CD14-positive monocyte (primary cell): ENCODE results near the gene NFATC2IP. TPM values are rescaled to one million over a fixed set of nuclear protein-coding genes. Genes with fewer than 3 reads are reported as not detected.
A peak's percentile ranks its signal among the peaks of the same experiment; 100 is the strongest.
"Not testable (repeated sequence)": the region's sequence is repeated elsewhere in the genome, so short reads cannot be mapped to it uniquely, and the experiment has no call there.

Experiments used
- DNase-seq, 3 donors: peaks; one replicate each; pipeline ENCODE4 v3.0.0-alpha.2; 2011 to 2022
- H2AFZ ChIP-seq: 2 replicates; pipeline ENCODE4 v1.6.0; 2012; ENCODE audit warnings: mild to moderate bottlenecking, low read depth, low read length, inconsistent platforms; ENCODE audit not compliant: insufficient read depth, poor library complexity, severe bottlenecking
- H3K27ac ChIP-seq, 2 donors: 1 replicate in 1 of 2; 2 replicates in 1 of 2; pipeline ENCODE4 v1.5.1; 2012 to 2013; ENCODE audit warnings: low read length in 2 of 2, control low read depth in 1 of 2, inconsistent platforms in 1 of 2, low read depth in 1 of 2, mild to moderate bottlenecking in 1 of 2
- H3K27me3 ChIP-seq, 2 donors: one replicate each; pipeline versions ENCODE4 v1.6.0 to v1.6.1; 2011 to 2013; ENCODE audit warnings: low read length in 2 of 2; ENCODE audit not compliant: control insufficient read depth in 2 of 2, insufficient read depth in 2 of 2
- H3K36me3 ChIP-seq, 2 donors: replicated peaks in 1 of 2; 1 replicate in 1 of 2; 2 replicates in 1 of 2; pipeline versions ENCODE4 v1.5.1 to v1.6.1; 2012 to 2013; ENCODE audit warnings: low read length in 2 of 2, control low read depth in 1 of 2, inconsistent platforms in 1 of 2, mild to moderate bottlenecking in 1 of 2; ENCODE audit not compliant: insufficient read depth in 2 of 2, control insufficient read depth in 1 of 2
- H3K4me1 ChIP-seq, 2 donors: 1 replicate in 1 of 2; 2 replicates in 1 of 2; pipeline versions ENCODE4 v1.5.1 to v1.6.1; 2012 to 2013; ENCODE audit warnings: low read length in 2 of 2, control low read depth in 1 of 2, inconsistent platforms in 1 of 2, mild to moderate bottlenecking in 1 of 2, moderate library complexity in 1 of 2; ENCODE audit not compliant: insufficient read depth in 2 of 2, control insufficient read depth in 1 of 2
- H3K4me2 ChIP-seq: replicated peaks from 2 replicates; pipeline ENCODE3; 2012; ENCODE audit warnings: low read length, moderate library complexity, mild to moderate bottlenecking; ENCODE audit not compliant: poor library complexity, severe bottlenecking; ENCODE audit errors: extremely low read depth
- H3K4me3 ChIP-seq, 3 experiments: fragments of 200-600 bp in 1 of 3; sonication (generic) in 1 of 3; replicated peaks in 1 of 3; 1 replicate in 2 of 3; 2 replicates in 1 of 3; pipeline ENCODE4 v1.5.1; 2011 to 2013; ENCODE audit warnings: low read length in 3 of 3, mild to moderate bottlenecking in 3 of 3, control low read depth in 2 of 3, low read depth in 2 of 3, inconsistent platforms in 1 of 3, moderate library complexity in 1 of 3
- H3K79me2 ChIP-seq: 2 replicates; pipeline ENCODE4 v1.6.0; 2012; ENCODE audit warnings: mild to moderate bottlenecking, control low read depth, inconsistent platforms, low read length, moderate library complexity; ENCODE audit not compliant: insufficient read depth
- H3K9ac ChIP-seq: 2 replicates; pipeline ENCODE4 v1.6.0; 2017; ENCODE audit warnings: low read length, mild to moderate bottlenecking; ENCODE audit not compliant: insufficient read depth, poor library complexity, severe bottlenecking
- H3K9me3 ChIP-seq, 2 donors: replicated peaks in 1 of 2; 1 replicate in 1 of 2; 2 replicates in 1 of 2; pipeline versions ENCODE4 v1.5.1 to v1.6.1; 2012 to 2013; ENCODE audit warnings: low read length in 2 of 2, control low read depth in 1 of 2; ENCODE audit not compliant: control insufficient read depth in 1 of 2, insufficient read depth in 1 of 2
- H4K20me1 ChIP-seq: 2 replicates; pipeline ENCODE4 v1.6.0; 2012; ENCODE audit warnings: mild to moderate bottlenecking, low read length, control low read depth, moderate library complexity; ENCODE audit not compliant: insufficient read depth
- H3K27ac Mint-ChIP-seq, 7 donors: one replicate each; pipeline ENCODE4 v1.8.0; 2020; ENCODE audit warnings: mild to moderate bottlenecking in 7 of 7, mixed read lengths in 7 of 7, moderate library complexity in 6 of 7, inconsistent platforms in 2 of 7
- H3K27me3 Mint-ChIP-seq, 3 donors: one replicate each; pipeline ENCODE4 v1.8.0; 2021 to 2022; ENCODE audit warnings: low read depth in 3 of 3, mild to moderate bottlenecking in 3 of 3, mixed read lengths in 3 of 3, moderate library complexity in 3 of 3, inconsistent platforms in 1 of 3
- H3K36me3 Mint-ChIP-seq, 2 donors: one replicate each; pipeline ENCODE4 v1.8.0; 2020; ENCODE audit warnings: mixed read lengths in 2 of 2, inconsistent platforms in 1 of 2, mild to moderate bottlenecking in 1 of 2
- H3K4me1 Mint-ChIP-seq: one replicate; pipeline ENCODE4 v1.8.0; 2020; ENCODE audit warnings: mild to moderate bottlenecking, mixed read lengths
- H3K4me3 Mint-ChIP-seq, 2 donors: one replicate each; pipeline ENCODE4 v1.8.0; 2020; ENCODE audit warnings: mild to moderate bottlenecking in 2 of 2, mixed read lengths in 2 of 2, moderate library complexity in 1 of 2
- H3K9me3 Mint-ChIP-seq, 7 donors: one replicate each; pipeline ENCODE4 v1.8.0; 2020 to 2022; ENCODE audit warnings: mixed read lengths in 7 of 7, mild to moderate bottlenecking in 6 of 7, moderate library complexity in 6 of 7, inconsistent platforms in 2 of 7
- CTCF ChIP-seq: fragments of 200-600 bp; IDR thresholded peaks from one replicate; pipeline ENCODE4 v1.8.0; 2022; ENCODE audit warnings: antibody characterized with exemption, mild to moderate bottlenecking
- WGBS: methylation state at CpG from one replicate; pipeline ENCODE4 v1.1.5; 2013; ENCODE audit warnings: missing lambda C conversion rate; ENCODE audit not compliant: insufficient coverage; 5-methylcytosine and 5-hydroxymethylcytosine counted together
- intact Hi-C, 2 donors: fragments of 100-400 bp; cut with micrococcal nuclease; formaldehyde crosslinking; loops; one replicate each; pipeline versions ENCODE4 v1.15.0 to v1.15.1; 2023
- polyA plus RNA-seq, 3 donors: library from polyadenylated mRNA; depleted of rRNA in 1 of 3; unstranded in 2 of 3; stranded (reverse) in 1 of 3; fragments of 300-500 nt in 2 of 3; fragments of >200 nt in 1 of 3; fragmentation: Illumina TruSeq in 2 of 3; gene quantifications; 1 replicate in 2 of 3; 2 replicates in 1 of 3; pipeline ENCODE4 v1.2.3, GENCODE V29; 2012 to 2021

Gene NFATC2IP
- polyA plus RNA-seq, 3 donors, result 17.5 to 125 (median 18.4) TPM

- no peak overlapping the region for H2AFZ ChIP-seq
- Mint-ChIP-seq H3K9me3 (no peaks in the 10 kb centered on the region), H3K4me1 (no peaks in the 10 kb centered on the region), H3K27ac (peak overlapping the region in 1 of 7 donors; percentile 51), H3K4me3 (no peak overlapping the region), H3K36me3 (peaks cover 59 to 66% of the 10 kb centered on the region in 2 donors), H3K27me3 (peaks cover 0 to 1% (median 0%) of the 10 kb centered on the region in 3 donors)
- TF ChIP-seq CTCF, result no peak
- H3K9me3 ChIP-seq, result no peaks in the 10 kb centered on the region
- peaks cover 3% of the 10 kb centered on the region for H4K20me1 ChIP-seq
- intact Hi-C loops, result no loop called here
- no peak overlapping the region for H3K9ac ChIP-seq
- no peak overlapping the region for H3K4me2 ChIP-seq
- H3K4me3 ChIP-seq, result no peak overlapping the region
- no peak overlapping the region for H3K27ac ChIP-seq
- no peaks in the 10 kb centered on the region for H3K27me3 ChIP-seq
- no CpG with 5 or more reads among the region's 2 CpGs for WGBS
- no peaks in the 10 kb centered on the region for H3K4me1 ChIP-seq
- no peaks in the 10 kb centered on the region for H3K79me2 ChIP-seq
- H3K36me3 ChIP-seq, result peaks cover 49 to 64% of the 10 kb centered on the region in 2 donors
- no peak for DNase-seq
Observed at GRCh38 chr16:28964496-28964895, 13.8 kb downstream of the NFATC2IP start.

- H3K27ac ChIP-seq, result no peak overlapping the region
- 67% methylated on average over 1 of the region's 4 CpGs for WGBS
- no peak for TF ChIP-seq CTCF
Observed at GRCh38 chr16:28967156-28967555, 16.4 kb downstream of the NFATC2IP start.

GRCh38 chr16:28969696-28970095, 19.0 kb downstream of the NFATC2IP start:
- H3K36me3 Mint-ChIP-seq, result peaks cover 14 to 15% of the 10 kb centered on the region in 2 donors
- peaks cover 5 to 15% of the 10 kb centered on the region in 2 donors for H3K36me3 ChIP-seq
- H3K4me3 Mint-ChIP-seq, H3K27ac Mint-ChIP-seq, H3K4me2 ChIP-seq, H3K4me1 ChIP-seq, DNase-seq, H3K27ac ChIP-seq, H3K79me2 ChIP-seq, H3K9me3 ChIP-seq, H4K20me1 ChIP-seq, H3K27me3 Mint-ChIP-seq, H3K9me3 Mint-ChIP-seq, H3K9ac ChIP-seq, H3K4me3 ChIP-seq, intact Hi-C loops, H2AFZ ChIP-seq, H3K4me1 Mint-ChIP-seq, H3K27me3 ChIP-seq: not testable (repeated sequence)
- WGBS, result 60% methylated on average over 1 of the region's 2 CpGs

More at GRCh38 chr16:28967156-28967555, 16.4 kb downstream of the NFATC2IP start:
- Mint-ChIP-seq H3K36me3 (peaks cover 40 to 41% of the 10 kb centered on the region in 2 donors), H3K4me3 (no peak overlapping the region), H3K27me3 (peaks cover 0 to 1% (median 0%) of the 10 kb centered on the region in 3 donors), H3K27ac (peak overlapping the region in 1 of 7 donors; percentile 56), H3K9me3 (no peaks in the 10 kb centered on the region), H3K4me1 (no peaks in the 10 kb centered on the region)
- H3K4me3 ChIP-seq, result no peak overlapping the region
- H3K27me3 ChIP-seq, result no peaks in the 10 kb centered on the region
- no peaks in the 10 kb centered on the region for H3K79me2 ChIP-seq
- H3K4me1 ChIP-seq, result no peaks in the 10 kb centered on the region
- no peak overlapping the region for H2AFZ ChIP-seq
- peaks cover 31 to 41% of the 10 kb centered on the region in 2 donors for H3K36me3 ChIP-seq
- H3K4me2 ChIP-seq, result no peak overlapping the region
- H4K20me1 ChIP-seq, result peaks cover 3% of the 10 kb centered on the region
- no peak for DNase-seq
- no peak overlapping the region for H3K9ac ChIP-seq
- no peaks in the 10 kb centered on the region for H3K9me3 ChIP-seq
- intact Hi-C loops, result no loop called here
